ENCODE measurements around the gene MVB12A. TPM values are rescaled to one million over a fixed set of nuclear protein-coding genes. Genes with fewer than 3 reads are reported as not detected.
A peak's percentile ranks its signal among the peaks of the same experiment; 100 is the strongest.

MVB12A gene
- total and polyA plus RNA-seq, 9 of the 15 experiments (the other 6 are each of a cell fraction or from before 2014, with no cell fraction given) = 1.2 to 46.2 (median 22.4) TPM

- TF ChIP-seq ZNF778 (CRISPR knock-in tag; IDR thresholded peaks at IDR 0.05) = no peak
- no peak for TF ChIP-seq RBM34 (IDR thresholded peaks at IDR 0.05; ENCODE audit: borderline replicate concordance, insufficient read depth, low read length)
- no peak for TF ChIP-seq ZNF766 (CRISPR knock-in tag; conservative IDR thresholded peaks at IDR 0.05)
- TF ChIP-seq POLR2B (IDR thresholded peaks at IDR 0.05; ENCODE audit: low read depth, partially characterized antibody) = peak; percentile 43
- no peak for TF ChIP-seq E2F1 (CRISPR knock-in tag; IDR thresholded peaks at IDR 0.05)
- TF ChIP-seq ASH1L (IDR thresholded peaks at IDR 0.05; ENCODE audit: borderline replicate concordance, low read depth, partially characterized antibody) = peak; percentile 25
- TF ChIP-seq TFAP4 (CRISPR knock-in tag; IDR thresholded peaks at IDR 0.05; ENCODE audit: borderline replicate concordance) = peak; percentile 57
- 0 out of 2 replicates have a peak, but pooled peaks have one; percentile 52 for TF ChIP-seq ZBTB2 (IDR thresholded peaks at IDR 0.05)
- no peak for TF ChIP-seq KLF16 (IDR thresholded peaks at IDR 0.05)
- no peak for TF ChIP-seq POLR2AphosphoS2 (IDR thresholded peaks at IDR 0.05; ENCODE audit: low read length)
- TF ChIP-seq ZNF3 (CRISPR knock-in tag; IDR thresholded peaks at IDR 0.05) = no peak
- peak; percentile 37; the same call in 1 of the 2 replicates for TF ChIP-seq JUND (IDR thresholded peaks at IDR 0.05; ENCODE audit: borderline replicate concordance, low read depth, low read length)
- no peak; the same call in 2 of the 3 replicates for TF ChIP-seq JUND (tag; IDR thresholded peaks at IDR 0.05; ENCODE audit: borderline replicate concordance, low read depth, low read length)
- no peak for TF ChIP-seq ZNF609 (CRISPR knock-in tag; IDR thresholded peaks at IDR 0.05; ENCODE audit: borderline replicate concordance)
- TF ChIP-seq FOXA3 (CRISPR knock-in tag; conservative IDR thresholded peaks at IDR 0.05 in 1 of 2, IDR thresholded peaks at IDR 0.05 in 1 of 2) = peak in 1 of 2 experiments; percentile 77; a peak in 3 of 4 replicates
- no peak for TF ChIP-seq ARID3A (IDR thresholded peaks at IDR 0.05; ENCODE audit: borderline replicate concordance, low read depth, low read length)
Measured at GRCh38 chr19:17390665-17391370, 29.0 kb upstream of the MVB12A start (continued).
